C4-2B (cell line): ENCODE results near the gene CD247.
"Not testable (repeated sequence)": the region's sequence is repeated elsewhere in the genome, so short reads cannot be mapped to it uniquely, and the experiment has no call there.

ENCODE experiments used
- H3K27ac ChIP-seq: fragments of 450-650 bp; 2 replicates; pipeline ENCODE4 v1.5.1; 2017
- CTCF ChIP-seq: fragments of 450-650 bp; conservative IDR thresholded peaks from 2 replicates; pipeline ENCODE4 v1.5.1; 2017; ENCODE audit warnings: mild to moderate bottlenecking
- ZFX ChIP-seq: fragments of 450-650 bp; IDR thresholded peaks from 2 replicates; pipeline ENCODE4 v1.6.1; 2017

The CD247 gene

GRCh38 chr1:167561753-167562152 is 43.4 kb upstream of the CD247 start:
- TF ChIP-seq CTCF (no peak), ZFX (no peak)
- no peak overlapping the region for H3K27ac ChIP-seq

GRCh38 chr1:167555971-167556714 is 37.8 kb upstream of the CD247 start:
- no peak for TF ChIP-seq ZFX
- peak; percentile 94 for TF ChIP-seq CTCF
- H3K27ac ChIP-seq, result no peak overlapping the region

- not testable (repeated sequence) for H3K27ac ChIP-seq
Measured at GRCh38 chr1:167555072-167555471, 36.7 kb upstream of the CD247 start.

- TF ChIP-seq ZFX (no peak), CTCF (no peak)
- peak overlapping the region; percentile 86 for H3K27ac ChIP-seq
Measured at GRCh38 chr1:167554028-167554779, 35.9 kb upstream of the CD247 start.

- peak within 1 kb of the TSS; percentile 86 for H3K27ac ChIP-seq
Measured at GRCh38 chr1:167553136-167554027, 35.1 kb upstream of the CD247 start, which contains the start of gene CREG1. TSS of gene CREG1 (minus strand) at chr1:167553762.

GRCh38 chr1:167551362-167551761 is 33.0 kb upstream of the CD247 start:
- no peak for TF ChIP-seq CTCF
- TF ChIP-seq ZFX, result no peak
- no peak overlapping the region for H3K27ac ChIP-seq

More at GRCh38 chr1:167553136-167554027, 35.1 kb upstream of the CD247 start, which contains the start of gene CREG1:
- peak; percentile 80 for TF ChIP-seq ZFX
- no peak; the same call in 1 of the 2 replicates for TF ChIP-seq CTCF

GRCh38 chr1:167548059-167548932 is 30.0 kb upstream of the CD247 start:
- no peak overlapping the region for H3K27ac ChIP-seq
- TF ChIP-seq ZFX, result no peak
- TF ChIP-seq CTCF, result no peak
